DND-41 (cell line): Measurements from ENCODE around the gene CDKN2D.

Source experiments
- EZH2 ChIP-seq: IDR thresholded peaks from 3 replicates; pipeline ENCODE4 v1.6.1; 2012; ENCODE audit warnings: borderline replicate concordance, low read depth, mild to moderate bottlenecking, moderate library complexity, low read length, inconsistent platforms; ENCODE audit not compliant: severe bottlenecking
- TF ChIP-seq, protein P1 (sequence below): IDR thresholded peaks from 2 replicates; pipeline ENCODE4 v1.5.1; 2012; ENCODE audit warnings: borderline replicate concordance, low read length, moderate library complexity, mild to moderate bottlenecking; ENCODE audit not compliant: poor library complexity, severe bottlenecking; ENCODE audit errors: extremely low read depth

DNA sequence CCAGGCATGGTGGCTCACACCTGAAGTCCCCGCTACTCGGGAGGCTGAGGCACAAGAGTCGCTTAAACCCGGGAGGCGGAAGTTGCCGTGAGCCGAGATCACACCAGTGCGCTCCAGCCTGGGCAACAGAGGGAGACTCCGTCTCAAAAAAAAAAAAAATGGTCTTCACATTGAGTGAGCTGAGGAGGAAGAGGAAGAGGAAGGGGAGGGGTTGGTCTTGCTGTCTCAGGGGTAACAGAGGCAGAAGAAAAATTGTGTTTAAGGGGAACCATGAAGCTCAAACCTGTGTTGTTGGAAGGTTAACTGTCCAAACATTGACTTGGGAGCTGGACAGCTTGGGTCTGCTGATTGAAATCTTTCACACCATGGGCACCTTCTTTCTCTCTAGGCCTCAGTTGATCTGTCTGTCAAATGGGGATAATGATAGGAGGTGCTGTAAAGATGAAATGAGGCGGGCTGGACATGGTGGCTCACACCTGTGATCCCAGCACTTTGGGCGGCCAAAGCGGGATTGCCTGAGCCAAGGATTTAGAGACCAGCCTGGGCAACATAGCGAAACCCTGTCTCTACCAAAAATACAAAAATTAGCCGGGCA, 46.7 kb upstream of the CDKN2D start:
- TF ChIP-seq, protein P1, sequence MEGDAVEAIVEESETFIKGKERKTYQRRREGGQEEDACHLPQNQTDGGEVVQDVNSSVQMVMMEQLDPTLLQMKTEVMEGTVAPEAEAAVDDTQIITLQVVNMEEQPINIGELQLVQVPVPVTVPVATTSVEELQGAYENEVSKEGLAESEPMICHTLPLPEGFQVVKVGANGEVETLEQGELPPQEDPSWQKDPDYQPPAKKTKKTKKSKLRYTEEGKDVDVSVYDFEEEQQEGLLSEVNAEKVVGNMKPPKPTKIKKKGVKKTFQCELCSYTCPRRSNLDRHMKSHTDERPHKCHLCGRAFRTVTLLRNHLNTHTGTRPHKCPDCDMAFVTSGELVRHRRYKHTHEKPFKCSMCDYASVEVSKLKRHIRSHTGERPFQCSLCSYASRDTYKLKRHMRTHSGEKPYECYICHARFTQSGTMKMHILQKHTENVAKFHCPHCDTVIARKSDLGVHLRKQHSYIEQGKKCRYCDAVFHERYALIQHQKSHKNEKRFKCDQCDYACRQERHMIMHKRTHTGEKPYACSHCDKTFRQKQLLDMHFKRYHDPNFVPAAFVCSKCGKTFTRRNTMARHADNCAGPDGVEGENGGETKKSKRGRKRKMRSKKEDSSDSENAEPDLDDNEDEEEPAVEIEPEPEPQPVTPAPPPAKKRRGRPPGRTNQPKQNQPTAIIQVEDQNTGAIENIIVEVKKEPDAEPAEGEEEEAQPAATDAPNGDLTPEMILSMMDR, result no peak
- TF ChIP-seq EZH2, result no peak
